Central memory CD8-positive, alpha-beta T cell (primary cell): ENCODE measurements around the gene RPP25L.
A peak's percentile ranks its signal among the peaks of the same experiment; 100 is the strongest.
"Not testable (repeated sequence)": the region's sequence is repeated elsewhere in the genome, so short reads cannot be mapped to it uniquely, and the experiment has no call there.

Experiments
- ATAC-seq: fragments of 150-1000 bp; cut with Tn5 transposase; replicated peaks from 2 replicates; pipeline ENCODE4 v1.10.0; 2022; ENCODE audit warnings: mild to moderate bottlenecking, moderate FRiP score, moderate number of reproducible peaks; ENCODE audit not compliant: poor library complexity, severe bottlenecking; ENCODE audit errors: extremely low read depth
- DNase-seq, 2 donors: peaks; one replicate each; pipeline ENCODE4 v3.0.0; 2021; ENCODE audit warnings: low spot score in 2 of 2
- H3K27ac Mint-ChIP-seq: one replicate; pipeline ENCODE4 v1.8.0; 2022; ENCODE audit warnings: low read depth, mild to moderate bottlenecking, moderate library complexity, mixed read lengths
- H3K27me3 Mint-ChIP-seq: one replicate; pipeline ENCODE4 v1.8.0; 2022; ENCODE audit warnings: mixed read lengths
- H3K36me3 Mint-ChIP-seq: one replicate; pipeline ENCODE4 v1.8.0; 2022; ENCODE audit warnings: mild to moderate bottlenecking, moderate library complexity, mixed read lengths; ENCODE audit not compliant: insufficient read depth
- H3K4me1 Mint-ChIP-seq: one replicate; pipeline ENCODE4 v1.8.0; 2022; ENCODE audit warnings: mixed read lengths
- H3K4me3 Mint-ChIP-seq: one replicate; pipeline ENCODE4 v1.8.0; 2022; ENCODE audit warnings: mild to moderate bottlenecking, moderate library complexity, mixed read lengths
- H3K9me3 Mint-ChIP-seq: one replicate; pipeline ENCODE4 v1.8.0; 2022; ENCODE audit warnings: mixed read lengths

RPP25L gene

GRCh38 chr9:34648673-34649072, 36.8 kb upstream of the RPP25L start:
- Mint-ChIP-seq H3K9me3 (no peaks in the 10 kb centered on the region), H3K4me1 (peaks cover 38% of the 10 kb centered on the region), H3K27me3 (no peaks in the 10 kb centered on the region), H3K27ac (no peak overlapping the region), H3K4me3 (no peak overlapping the region), H3K36me3 (peaks cover 20% of the 10 kb centered on the region)
- ATAC-seq (no peak), DNase-seq (no peak)

- peak overlapping the region; percentile 89 for H3K4me3 Mint-ChIP-seq
- peaks cover 32% of the 10 kb centered on the region for H3K4me1 Mint-ChIP-seq
- DNase-seq: no peak
- H3K27ac Mint-ChIP-seq: peak overlapping the region; percentile 86
- no peaks in the 10 kb centered on the region for H3K9me3 Mint-ChIP-seq
- ATAC-seq: no peak
- no peaks in the 10 kb centered on the region for H3K27me3 Mint-ChIP-seq
- H3K36me3 Mint-ChIP-seq: peaks cover 20% of the 10 kb centered on the region
These were observed 35.8 kb upstream of the RPP25L start for GRCh38 chr9:34647651-34648050.

DNA sequence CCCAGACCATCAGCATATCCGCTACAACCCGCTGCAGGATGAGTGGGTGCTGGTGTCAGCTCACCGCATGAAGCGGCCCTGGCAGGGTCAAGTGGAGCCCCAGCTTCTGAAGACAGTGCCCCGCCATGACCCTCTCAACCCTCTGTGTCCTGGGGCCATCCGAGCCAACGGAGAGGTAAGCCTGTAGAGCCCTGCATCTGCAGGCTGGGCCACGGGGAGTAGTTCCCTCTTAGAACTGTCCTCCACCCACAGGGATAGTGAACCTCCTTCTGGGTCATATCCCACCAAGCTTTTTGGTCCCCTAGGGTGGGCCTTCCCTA, 35.1 kb upstream of the RPP25L start:
- no peak for ATAC-seq
- DNase-seq: no peak
- no peaks in the 10 kb centered on the region for H3K27me3 Mint-ChIP-seq
- H3K4me3 Mint-ChIP-seq: peak overlapping the region; percentile 89
- H3K27ac Mint-ChIP-seq: peak overlapping the region; percentile 86
- peaks cover 20% of the 10 kb centered on the region for H3K36me3 Mint-ChIP-seq
- peaks cover 26% of the 10 kb centered on the region for H3K4me1 Mint-ChIP-seq
- no peaks in the 10 kb centered on the region for H3K9me3 Mint-ChIP-seq

GRCh38 chr9:34646211-34647083, 34.5 kb upstream of the RPP25L start, which contains the start of gene GALT:
Gene GALT (plus strand): TSS chr9:34646675. CDS start chr9:34646705, 30 bp downstream.
- peak within 1 kb of the TSS; percentile 89 for H3K4me3 Mint-ChIP-seq
- H3K36me3 Mint-ChIP-seq: peaks cover 18% of the 10 kb centered on the region
- no peaks in the 10 kb centered on the region for H3K9me3 Mint-ChIP-seq
- no peaks in the 10 kb centered on the region for H3K27me3 Mint-ChIP-seq
- peak within 1 kb of the TSS; percentile 86 for H3K27ac Mint-ChIP-seq
- DNase-seq: peak; percentile 90 to 96
- peaks cover 20% of the 10 kb centered on the region for H3K4me1 Mint-ChIP-seq
- ATAC-seq: peak; percentile 85

GRCh38 chr9:34644766-34645314, 32.9 kb upstream of the RPP25L start:
- H3K4me3 Mint-ChIP-seq: no peak overlapping the region

DNA sequence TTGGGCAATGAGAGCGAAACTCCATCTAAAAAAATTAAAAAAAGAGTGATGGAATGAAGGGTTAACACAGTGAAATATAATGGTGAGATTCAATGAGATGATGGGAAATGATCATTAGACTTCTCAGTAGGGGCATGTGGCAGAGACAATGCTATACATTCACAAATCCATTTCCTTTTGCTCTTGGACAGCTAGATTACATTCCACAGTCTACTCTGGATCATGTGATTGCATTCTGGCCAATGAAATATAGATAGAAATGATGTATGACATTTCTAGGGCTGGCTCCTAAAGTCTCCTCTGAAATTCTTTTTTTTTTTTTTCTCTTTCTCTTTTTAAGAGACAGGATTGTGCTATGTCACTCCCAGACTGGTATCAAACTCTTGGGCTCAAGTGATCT, 30.8 kb upstream of the RPP25L start:
- H3K4me3 Mint-ChIP-seq: no peak overlapping the region
- DNase-seq (no peak), ATAC-seq (no peak)
- H3K27ac Mint-ChIP-seq: no peak overlapping the region
- H3K27me3 Mint-ChIP-seq: no peaks in the 10 kb centered on the region
- peaks cover 20% of the 10 kb centered on the region for H3K4me1 Mint-ChIP-seq
- peaks cover 5% of the 10 kb centered on the region for H3K36me3 Mint-ChIP-seq
- no peaks in the 10 kb centered on the region for H3K9me3 Mint-ChIP-seq

More at GRCh38 chr9:34644766-34645314, 32.9 kb upstream of the RPP25L start:
- ATAC-seq (no peak), DNase-seq (no peak)
- H3K9me3 Mint-ChIP-seq: no peaks in the 10 kb centered on the region
- H3K27me3 Mint-ChIP-seq: no peaks in the 10 kb centered on the region
- H3K27ac Mint-ChIP-seq: no peak overlapping the region
- H3K36me3 Mint-ChIP-seq: peaks cover 13% of the 10 kb centered on the region
- peaks cover 20% of the 10 kb centered on the region for H3K4me1 Mint-ChIP-seq

- not testable (repeated sequence) for H3K4me3 Mint-ChIP-seq, H3K27me3 Mint-ChIP-seq, H3K27ac Mint-ChIP-seq, H3K9me3 Mint-ChIP-seq, DNase-seq, ATAC-seq, H3K36me3 Mint-ChIP-seq
- H3K4me1 Mint-ChIP-seq: peaks cover 31% of the 10 kb centered on the region
These were observed 27.4 kb upstream of the RPP25L start for GRCh38 chr9:34639322-34639721.

DNA sequence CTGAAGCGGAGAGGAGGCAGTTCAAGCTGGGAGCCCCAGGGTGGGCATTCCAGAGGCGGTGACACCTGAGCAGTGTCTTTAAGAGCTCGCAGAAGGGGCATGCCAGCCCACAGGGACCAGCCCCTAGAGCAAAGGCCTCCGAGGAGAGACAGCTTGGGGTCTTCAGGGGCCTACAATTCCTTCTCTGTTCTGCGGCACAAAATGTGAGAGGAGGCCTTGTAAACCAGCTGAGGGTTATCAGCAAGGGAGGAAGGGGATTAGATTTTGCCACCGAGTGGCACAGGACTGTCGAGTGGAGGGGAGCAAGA, 26.2 kb upstream of the RPP25L start:
- Mint-ChIP-seq H3K4me3 (peak overlapping the region; percentile 85), H3K27me3 (no peaks in the 10 kb centered on the region), H3K36me3 (peaks cover 11% of the 10 kb centered on the region), H3K4me1 (peaks cover 37% of the 10 kb centered on the region), H3K9me3 (no peaks in the 10 kb centered on the region), H3K27ac (peak overlapping the region; percentile 98)
- DNase-seq (no peak), ATAC-seq (no peak)

- H3K36me3 Mint-ChIP-seq: peaks cover 11% of the 10 kb centered on the region
- H3K27me3 Mint-ChIP-seq: no peaks in the 10 kb centered on the region
- peaks cover 37% of the 10 kb centered on the region for H3K4me1 Mint-ChIP-seq
- H3K4me3 Mint-ChIP-seq: peak within 1 kb of the TSS; percentile 85
- no peaks in the 10 kb centered on the region for H3K9me3 Mint-ChIP-seq
- ATAC-seq: peak; percentile 92
- peak within 1 kb of the TSS; percentile 98 for H3K27ac Mint-ChIP-seq
- DNase-seq: peak; percentile 90 to 91
These were observed 25.6 kb upstream of the RPP25L start, which contains the start of gene SIGMAR1 for GRCh38 chr9:34637356-34638137. Gene SIGMAR1 (minus strand): TSS chr9:34637787. CDS start chr9:34637697, 90 bp downstream.

- no peak for DNase-seq
- Mint-ChIP-seq H3K4me1 (peaks cover 37% of the 10 kb centered on the region), H3K27ac (peak overlapping the region; percentile 98), H3K36me3 (peaks cover 12% of the 10 kb centered on the region), H3K27me3 (no peaks in the 10 kb centered on the region), H3K9me3 (no peaks in the 10 kb centered on the region), H3K4me3 (peak overlapping the region; percentile 85)
- no peak for ATAC-seq
These were observed 25.0 kb upstream of the RPP25L start for GRCh38 chr9:34636791-34637355.

- Mint-ChIP-seq H3K4me3 (no peak overlapping the region), H3K4me1 (peaks cover 37% of the 10 kb centered on the region), H3K9me3 (no peaks in the 10 kb centered on the region), H3K36me3 (peaks cover 13% of the 10 kb centered on the region), H3K27me3 (peaks cover 4% of the 10 kb centered on the region), H3K27ac (no peak overlapping the region)
- ATAC-seq (no peak), DNase-seq (no peak)
These were observed 23.7 kb upstream of the RPP25L start for GRCh38 chr9:34635556-34635955.

DNA sequence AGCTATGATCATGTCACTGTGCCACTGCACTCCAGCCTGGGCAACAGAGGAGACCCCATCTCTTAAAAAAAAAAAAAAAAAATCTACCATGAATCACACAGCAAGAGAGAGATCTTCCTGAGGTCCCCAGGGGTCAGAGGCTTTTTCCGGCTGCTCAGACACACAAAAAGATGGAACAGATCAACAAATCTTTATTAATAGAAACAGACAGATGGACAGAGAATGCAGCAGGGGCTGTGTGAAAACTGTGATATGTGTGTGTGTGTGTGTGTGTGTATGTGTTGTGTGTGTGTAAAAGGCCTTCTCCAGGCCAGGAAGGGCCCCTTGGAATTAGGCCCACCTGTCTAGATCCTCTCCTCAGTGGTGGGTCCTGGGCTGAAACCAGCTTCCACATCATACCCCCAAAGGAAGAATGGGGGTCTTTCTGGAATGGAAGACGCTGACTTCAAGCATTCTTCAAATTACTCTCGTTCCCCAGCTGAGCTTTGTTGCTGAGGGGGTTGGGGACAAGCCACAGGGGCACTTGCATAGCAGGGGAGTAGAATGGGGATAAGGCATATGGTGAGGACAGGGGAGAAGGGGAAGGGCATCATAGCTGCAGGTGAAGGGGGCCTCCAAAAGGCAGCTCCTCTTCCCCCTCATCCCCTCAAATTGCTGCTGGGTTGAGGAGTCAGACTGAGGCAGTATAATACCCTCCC, 22.8 kb upstream of the RPP25L start:
- H3K4me3 Mint-ChIP-seq: no peak overlapping the region
- no peaks in the 10 kb centered on the region for H3K9me3 Mint-ChIP-seq
- H3K27me3 Mint-ChIP-seq: peaks cover 12% of the 10 kb centered on the region
- no peak for ATAC-seq
- peaks cover 13% of the 10 kb centered on the region for H3K36me3 Mint-ChIP-seq
- DNase-seq: no peak
- H3K4me1 Mint-ChIP-seq: peaks cover 37% of the 10 kb centered on the region
- no peak overlapping the region for H3K27ac Mint-ChIP-seq
